Measurements from ENCODE around the gene NEK10.

- TF ChIP-seq CTCF (IDR thresholded peaks at IDR 0.05) (no peak), POLR2A (IDR thresholded peaks at IDR 0.05) (no peak)
Observed at GRCh38 chr3:27326202-27326601, 43.0 kb downstream of the NEK10 start.
